Ishikawa (cell line): Measurements from ENCODE around the gene ZNF547.

ENCODE experiments used
- CREB1 ChIP-seq: IDR thresholded peaks from 2 replicates; pipeline ENCODE4 v1.6.1; 2012; ENCODE audit warnings: low read depth
- EP300 ChIP-seq: IDR thresholded peaks from 2 replicates; pipeline ENCODE4 v1.6.1; 2012; ENCODE audit warnings: borderline replicate concordance
- FOXM1 ChIP-seq: IDR thresholded peaks from 2 replicates; pipeline ENCODE4 v1.6.1; 2012; ENCODE audit warnings: low read depth, borderline replicate concordance
- MAX ChIP-seq: IDR thresholded peaks from 2 replicates; pipeline ENCODE4 v1.6.1; 2012
- RAD21 ChIP-seq: IDR thresholded peaks from 2 replicates; pipeline ENCODE4 v1.6.1; 2012; ENCODE audit warnings: low read depth
- REST ChIP-seq: IDR thresholded peaks from 2 replicates; pipeline ENCODE4 v1.6.1; 2012; ENCODE audit warnings: low read depth, mild to moderate bottlenecking
- TAF1 ChIP-seq: IDR thresholded peaks from 2 replicates; pipeline ENCODE4 v1.6.1; 2012; ENCODE audit warnings: low read depth, mild to moderate bottlenecking
- TCF12 ChIP-seq: IDR thresholded peaks from 2 replicates; pipeline ENCODE4 v1.6.1; 2012; ENCODE audit warnings: low read depth
- TEAD4 ChIP-seq: IDR thresholded peaks from 2 replicates; pipeline ENCODE4 v1.6.1; 2012
- USF1 ChIP-seq: IDR thresholded peaks from 2 replicates; pipeline ENCODE4 v1.6.1; 2012
- YY1 ChIP-seq: IDR thresholded peaks from 2 replicates; pipeline ENCODE4 v1.6.1; 2012; ENCODE audit warnings: low read depth

GRCh38 chr19:57419439-57419838 lies 56.1 kb downstream of the ZNF547 start:
- TF ChIP-seq USF1 (no peak), RAD21 (no peak), TAF1 (no peak), YY1 (no peak), TEAD4 (no peak), REST (no peak), MAX (no peak), FOXM1 (no peak), TCF12 (no peak), EP300 (no peak), CREB1 (no peak)
